Right forelimb (tissue), 1 donor: ENCODE results near the gene TSC22D1.

ENCODE experiments used
- DNase-seq: peaks from one replicate; pipeline ENCODE4 v3.0.0-alpha.2; 2018

The TSC22D1 gene

DNA sequence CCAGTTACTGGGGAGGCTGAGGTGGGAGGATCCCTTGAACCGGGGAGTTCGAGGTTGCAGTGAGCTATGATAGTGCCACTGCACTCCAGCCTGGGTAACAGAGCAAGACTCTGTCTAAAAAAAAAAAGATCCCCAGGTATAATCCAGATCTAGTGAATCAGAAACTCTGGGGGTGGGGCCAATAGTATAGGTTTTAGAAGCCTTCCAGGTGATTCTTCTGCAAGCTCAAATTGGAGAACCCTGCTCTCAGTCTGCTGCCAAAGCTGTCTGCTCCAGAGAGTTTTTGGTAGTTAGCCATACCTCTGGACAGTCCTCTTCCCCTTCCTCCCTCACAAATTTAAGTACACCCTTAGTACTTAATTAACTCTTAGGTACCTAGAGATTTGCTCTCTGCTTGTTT lies 174.6 kb downstream of the TSC22D1 start:
- no peak for DNase-seq

DNA sequence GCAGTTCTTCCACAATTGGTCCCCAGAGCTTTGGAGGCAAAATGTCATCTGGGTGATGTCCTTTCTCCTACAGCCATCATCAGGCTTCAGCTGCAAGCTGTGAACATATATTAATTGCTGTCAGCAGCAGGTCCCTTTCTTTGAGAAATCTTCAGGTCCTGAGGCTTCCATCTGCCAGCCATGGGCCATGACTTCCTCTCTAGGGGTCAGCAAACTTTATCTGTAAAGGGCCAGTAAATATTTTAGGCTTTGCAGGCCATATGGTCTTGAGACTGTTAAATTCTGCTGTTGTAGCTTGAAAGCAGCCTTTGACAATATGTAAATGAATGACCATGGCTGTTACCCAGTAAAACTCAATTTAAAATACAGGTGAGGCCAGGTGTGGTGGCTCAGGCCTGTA lies 175.4 kb downstream of the TSC22D1 start:
- no peak for DNase-seq

DNA sequence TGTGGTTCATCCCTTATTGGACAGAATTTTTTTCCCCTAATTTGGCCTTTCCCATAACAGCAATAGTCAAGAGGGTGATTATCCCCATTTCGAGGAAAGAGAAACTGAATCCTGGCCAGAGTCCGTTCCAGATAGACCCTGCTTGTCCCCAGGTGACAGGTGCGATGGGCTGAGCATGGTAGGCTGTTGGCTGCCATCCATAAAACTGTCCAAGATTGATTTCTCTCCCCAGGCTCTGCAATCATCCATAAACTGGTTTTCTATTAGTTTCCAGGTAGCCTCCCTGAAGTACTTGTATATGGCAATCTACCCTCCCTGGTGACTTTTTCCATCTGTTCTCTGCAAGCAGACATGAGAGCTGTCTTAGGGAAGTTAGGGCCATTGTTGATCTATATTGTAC lies 177.1 kb downstream of the TSC22D1 start:
- DNase-seq, result no peak

DNA sequence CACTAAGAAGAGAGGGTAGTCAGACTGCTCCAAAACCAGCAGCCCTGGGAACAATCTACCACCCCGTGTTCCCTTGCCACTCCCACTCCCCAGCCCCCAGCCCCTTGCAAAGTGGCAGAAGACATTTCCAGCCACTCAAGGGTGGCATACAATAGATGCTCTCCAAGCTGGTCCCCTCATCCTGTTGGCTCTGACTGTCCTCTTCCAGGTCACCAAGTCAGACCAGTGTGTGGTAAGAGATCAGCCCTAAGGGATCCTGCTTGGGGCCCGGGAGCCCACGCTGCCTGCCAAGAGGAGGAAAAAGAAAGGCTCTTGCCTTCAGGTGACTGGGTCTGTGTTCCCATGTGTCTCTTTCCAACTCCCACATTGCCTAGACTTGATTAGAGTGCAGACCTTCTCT lies 177.5 kb downstream of the TSC22D1 start:
- no peak for DNase-seq

DNA sequence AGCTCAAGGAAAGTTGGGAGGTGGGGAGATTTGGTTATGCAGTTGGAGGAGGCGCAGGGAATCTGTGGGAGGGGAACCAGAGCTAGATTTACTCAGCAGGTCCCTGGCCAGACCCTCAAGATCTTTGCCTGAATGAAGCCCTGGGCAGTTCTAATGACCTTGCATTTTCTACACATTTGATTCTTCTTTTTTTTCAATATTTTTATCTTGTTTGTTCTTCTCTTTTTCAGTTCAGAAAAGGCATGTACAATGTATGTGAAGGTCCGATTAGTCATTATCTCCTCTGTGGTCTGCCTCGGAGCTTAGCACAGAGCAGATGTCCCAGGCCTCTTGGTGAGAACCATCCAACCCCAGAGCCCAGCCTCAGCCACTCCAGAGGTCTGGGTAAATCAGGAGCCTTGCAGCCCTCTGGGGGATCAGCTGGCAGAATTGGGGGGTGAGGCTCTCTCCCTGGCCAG lies 178.3 kb downstream of the TSC22D1 start:
- DNase-seq, result no peak

DNA sequence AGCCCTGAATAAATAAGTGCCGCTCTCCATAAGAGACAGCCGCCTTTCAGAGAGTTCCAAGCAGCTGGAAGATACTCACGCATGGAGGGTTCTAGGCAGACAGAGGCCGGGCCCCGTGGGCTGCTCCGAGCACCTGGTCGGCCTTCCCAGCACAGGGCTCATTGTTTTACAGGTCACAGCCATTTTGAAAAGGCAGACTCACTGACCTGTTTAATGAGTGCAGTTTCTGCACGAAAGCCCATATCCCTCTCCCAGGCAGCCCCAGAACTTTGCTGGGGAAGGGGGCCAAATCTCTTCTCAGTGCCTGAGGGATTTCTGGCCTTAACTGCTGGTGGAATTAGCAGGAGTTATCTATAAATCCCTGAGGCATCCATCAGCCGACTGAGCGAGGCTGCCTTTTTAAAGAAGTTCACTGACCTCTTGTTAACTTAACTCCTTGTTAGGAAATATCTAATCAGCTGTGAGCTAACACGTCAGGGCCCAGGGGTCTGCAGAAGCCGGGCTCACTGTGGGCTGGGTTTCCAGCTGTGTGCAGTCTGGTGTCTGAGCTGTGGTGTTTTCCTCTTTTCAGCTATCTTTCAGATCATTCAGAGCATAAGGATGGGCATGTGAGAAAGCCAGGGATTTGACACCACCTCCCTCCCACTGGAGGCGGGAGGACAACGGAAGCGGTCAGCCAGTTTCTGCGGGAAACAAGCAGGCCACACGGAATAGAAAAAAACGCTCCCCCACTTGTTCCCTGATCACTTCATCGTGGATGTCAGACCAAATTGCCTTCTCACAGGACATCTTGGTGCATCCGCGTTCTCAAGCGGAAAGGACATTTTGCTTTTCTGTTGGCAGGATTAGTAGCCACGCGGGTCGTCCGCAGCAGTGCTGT lies 179.2 kb downstream of the TSC22D1 start:
- DNase-seq, result no peak

DNA sequence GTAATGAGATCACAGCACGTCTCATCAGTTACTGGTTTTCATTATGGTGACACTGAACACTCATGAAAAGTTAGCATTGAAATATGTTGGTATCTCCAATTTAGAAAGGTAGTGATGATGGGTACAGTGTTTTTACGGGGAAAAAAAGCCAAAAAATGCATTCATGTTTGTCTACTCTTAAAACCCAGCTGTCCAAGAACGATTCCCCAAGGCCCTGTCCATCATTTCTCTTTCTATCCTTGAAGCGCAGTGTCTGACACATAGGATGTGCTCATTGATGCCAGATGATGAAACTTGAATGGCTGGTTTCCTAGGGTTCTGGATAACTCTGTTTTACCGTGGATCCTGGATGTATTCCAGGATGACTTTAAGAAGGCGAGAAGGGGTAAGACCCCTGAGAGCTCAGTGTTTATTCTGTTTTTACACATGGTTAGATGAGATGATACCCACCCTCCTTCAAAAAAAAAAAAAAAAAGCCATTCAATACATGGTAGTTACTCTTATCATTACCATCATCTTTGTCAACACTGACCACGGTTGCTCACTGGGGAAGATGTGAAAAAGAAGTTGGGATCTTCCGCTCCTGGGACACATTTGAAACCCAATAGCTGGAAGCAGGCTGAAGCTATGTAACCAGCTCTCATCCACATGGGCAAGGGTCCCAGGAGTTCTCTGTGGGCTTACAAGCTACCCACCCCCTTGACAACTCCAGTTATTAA lies 180.0 kb downstream of the TSC22D1 start:
- no peak for DNase-seq

DNA sequence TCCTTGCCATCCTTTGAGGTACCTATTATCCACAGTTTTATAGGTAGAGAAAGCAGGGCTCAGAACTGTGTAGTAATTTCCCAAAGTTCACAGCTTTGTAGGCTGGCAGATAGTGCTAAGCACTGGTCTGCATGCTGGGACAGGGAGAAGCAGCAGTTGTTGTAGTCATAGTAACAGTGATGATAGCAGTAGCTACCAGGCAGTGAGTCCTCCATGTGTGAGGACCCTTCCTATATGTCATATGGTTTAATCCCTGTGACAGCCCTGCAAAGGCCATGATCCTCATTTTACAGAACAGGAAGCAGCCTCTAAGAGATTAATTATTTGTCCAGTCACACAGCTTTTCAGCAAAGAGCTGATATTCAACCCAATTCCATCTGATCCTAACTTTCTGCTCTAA lies 181.5 kb downstream of the TSC22D1 start:
- no peak for DNase-seq

DNA sequence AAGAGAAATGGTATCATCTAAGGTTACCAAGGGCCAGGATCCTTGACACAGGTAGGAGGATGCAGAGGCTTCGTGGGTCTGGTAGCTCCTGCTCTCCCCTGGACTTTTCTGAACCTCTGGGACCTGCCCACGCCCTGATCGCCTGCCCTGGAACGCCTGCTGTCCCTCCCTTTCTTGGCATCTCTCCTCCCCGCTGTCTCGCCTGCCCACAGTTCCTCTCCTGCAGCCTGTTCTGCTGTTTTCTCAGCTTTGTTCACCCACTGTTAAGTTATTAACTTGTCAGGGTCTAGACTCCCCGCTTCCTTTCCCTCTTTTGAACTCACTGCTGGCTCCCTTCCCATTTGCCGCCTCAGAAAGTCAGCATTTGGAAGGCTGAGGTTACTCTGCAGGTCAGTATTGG lies 182.7 kb downstream of the TSC22D1 start:
- DNase-seq, result no peak

DNA sequence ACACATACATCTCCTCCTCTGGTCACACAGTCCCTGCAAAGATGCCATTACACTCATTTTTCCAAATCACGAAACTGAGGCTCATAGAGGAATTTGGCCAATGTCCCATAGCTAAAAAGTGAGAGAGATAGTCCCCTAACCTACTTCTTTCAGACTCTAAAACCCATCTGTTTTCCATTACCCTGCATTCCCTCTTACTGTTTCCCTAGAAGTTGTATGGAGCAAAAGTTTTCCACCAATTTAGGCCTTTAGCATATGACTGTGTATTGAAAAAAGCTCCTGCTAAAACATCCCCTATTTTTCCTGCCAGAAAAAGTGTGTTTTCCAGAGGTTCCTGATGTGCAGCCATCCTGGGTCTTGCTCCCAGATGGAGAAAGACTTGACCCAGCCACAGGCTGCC lies 186.3 kb downstream of the TSC22D1 start:
- DNase-seq, result no peak

DNA sequence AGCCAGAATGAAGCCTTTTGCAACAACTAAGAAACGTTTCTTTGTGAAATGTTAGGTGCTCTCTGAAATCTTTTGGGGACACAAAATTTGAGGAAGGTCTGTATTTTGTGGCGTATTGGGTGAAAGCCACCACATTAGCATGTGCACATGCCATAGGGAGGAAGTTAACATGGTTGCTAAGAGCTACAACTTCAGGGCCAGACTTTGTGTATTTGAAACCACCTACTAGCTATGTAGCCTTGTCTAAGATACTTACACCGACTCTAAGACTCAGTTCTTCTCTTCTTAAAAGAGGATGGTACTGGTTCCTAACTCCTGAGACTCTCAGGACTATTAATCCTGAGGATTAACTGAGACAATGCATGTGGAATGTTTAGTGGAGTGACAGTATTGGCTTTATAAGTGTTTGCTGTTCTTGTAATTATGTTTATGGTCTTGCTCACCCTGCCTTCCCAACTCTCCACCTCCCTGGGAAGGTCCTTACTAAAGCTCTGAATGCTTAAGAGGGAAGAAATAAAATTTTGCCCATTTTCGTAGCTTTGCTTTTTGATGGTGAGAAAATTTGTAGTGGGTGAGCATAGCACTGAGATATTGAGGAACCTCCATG lies 187.0 kb downstream of the TSC22D1 start:
- DNase-seq, result no peak

DNA sequence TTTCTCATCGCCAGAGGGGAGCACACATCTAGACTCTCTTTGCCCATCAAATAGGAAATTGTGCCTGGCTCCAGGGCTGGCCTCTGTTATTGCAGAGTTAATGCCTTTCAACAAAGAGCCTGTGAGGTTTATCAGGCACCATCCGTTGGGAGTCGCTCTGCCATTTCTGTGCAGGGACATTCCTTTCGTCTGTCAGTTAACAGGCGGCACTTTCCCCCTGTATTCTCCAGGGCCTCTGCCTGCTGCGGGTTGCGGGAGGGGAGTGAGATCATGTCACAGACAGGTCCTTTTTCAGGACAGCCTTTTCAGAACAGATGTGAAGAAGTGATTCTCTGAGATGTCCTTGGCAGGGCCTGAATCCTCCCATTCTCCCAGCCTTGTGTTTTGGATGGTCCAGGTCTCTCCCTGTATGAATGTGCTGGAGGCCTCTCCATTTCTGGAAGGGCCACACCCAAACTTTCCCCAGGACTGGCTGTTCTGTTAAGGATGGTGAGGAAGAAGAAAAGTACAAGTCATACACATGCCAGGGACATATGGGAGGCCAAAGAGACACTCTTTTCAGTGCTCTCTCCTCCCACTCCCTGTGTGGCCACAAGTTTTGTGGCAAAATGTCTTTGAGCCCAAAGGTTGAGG lies 187.6 kb downstream of the TSC22D1 start:
- no peak for DNase-seq

DNA sequence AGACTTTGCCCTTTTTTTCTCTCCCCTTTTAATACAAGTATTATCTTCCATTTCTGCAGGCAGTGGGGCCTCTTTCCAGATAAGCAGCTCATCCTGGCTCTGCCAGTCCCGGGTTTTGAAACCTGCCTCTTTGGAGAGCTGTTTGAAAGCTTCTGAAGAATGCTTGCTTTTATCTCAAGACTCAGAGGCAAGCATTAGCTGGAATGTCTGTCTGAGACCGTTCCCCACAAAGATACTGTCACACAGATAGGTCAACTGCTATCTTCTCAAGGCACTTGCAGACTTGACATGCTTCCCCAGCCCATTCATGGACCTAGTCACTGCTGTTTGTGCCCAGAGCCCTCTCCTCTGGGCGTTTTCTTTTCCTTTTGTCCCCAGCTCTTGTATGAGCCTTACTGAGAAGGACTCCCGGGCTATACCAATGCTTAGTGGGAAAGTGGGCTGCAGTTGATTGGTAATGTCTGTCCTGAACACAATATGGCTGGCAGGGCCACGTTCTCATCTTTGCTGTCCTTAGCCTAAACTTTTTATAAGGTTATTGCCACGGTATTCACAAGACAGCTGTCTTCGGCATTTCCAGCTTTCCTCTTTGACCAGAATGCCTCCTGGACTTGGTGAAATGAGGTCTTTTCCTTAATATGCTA lies 189.1 kb downstream of the TSC22D1 start:
- DNase-seq, result no peak

DNA sequence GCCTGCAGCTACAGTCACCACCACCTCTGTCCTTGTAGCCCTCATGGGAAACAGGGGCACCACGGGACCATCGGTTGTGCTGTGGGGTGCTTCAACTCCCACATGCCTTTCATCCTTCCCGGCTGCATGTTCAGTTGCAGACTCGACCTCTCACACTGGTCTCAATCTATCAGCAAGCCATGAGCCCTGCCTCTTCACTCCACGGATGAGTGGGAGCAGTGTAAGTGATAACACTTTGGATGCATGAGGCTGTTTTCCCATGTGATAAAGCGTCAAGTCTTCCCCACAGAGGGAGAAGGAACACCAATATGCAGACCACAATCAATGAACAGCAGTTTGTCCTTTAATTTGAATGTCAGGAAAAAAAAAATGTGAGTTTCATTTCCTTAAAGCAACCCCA lies 190.3 kb downstream of the TSC22D1 start:
- no peak for DNase-seq

DNA sequence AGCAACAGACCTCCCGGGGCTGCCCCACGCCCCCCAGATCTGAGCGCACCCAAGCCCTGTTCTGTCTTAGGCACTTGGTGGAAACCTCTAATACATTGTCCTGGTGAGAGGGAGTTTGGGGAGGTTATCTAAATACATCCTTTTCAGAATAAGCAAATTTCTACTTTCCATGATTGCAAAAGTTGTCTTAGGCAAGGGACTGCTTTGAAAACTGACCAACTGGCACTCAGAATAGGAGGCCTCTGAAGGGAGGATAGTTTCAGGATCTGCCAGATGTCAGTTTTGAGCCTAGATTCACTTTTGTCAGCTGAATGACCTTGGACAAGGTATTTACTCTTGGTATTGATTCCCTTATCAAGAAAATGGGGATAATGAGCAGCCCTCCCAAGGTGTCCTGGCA lies 190.7 kb downstream of the TSC22D1 start:
- DNase-seq, result no peak

DNA sequence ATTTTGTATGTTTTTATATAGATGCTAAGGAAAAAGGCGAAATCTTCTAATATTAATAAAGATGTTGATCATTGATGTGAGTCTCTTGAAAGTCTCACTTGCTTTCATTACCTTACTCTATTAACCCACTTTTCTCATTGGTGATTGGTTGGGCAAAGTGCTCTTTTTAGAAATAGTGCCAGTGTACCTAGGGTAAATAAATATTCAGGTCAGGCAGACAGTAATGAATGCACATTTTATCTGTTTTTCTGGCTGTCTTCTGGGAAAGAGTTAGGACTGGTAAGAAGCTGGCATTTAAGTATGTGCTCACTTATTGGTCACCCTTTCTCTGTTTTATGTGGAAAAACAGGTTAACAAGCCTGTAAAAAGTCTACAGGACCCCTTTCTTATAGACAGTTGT lies 191.4 kb downstream of the TSC22D1 start:
- DNase-seq, result no peak

DNA sequence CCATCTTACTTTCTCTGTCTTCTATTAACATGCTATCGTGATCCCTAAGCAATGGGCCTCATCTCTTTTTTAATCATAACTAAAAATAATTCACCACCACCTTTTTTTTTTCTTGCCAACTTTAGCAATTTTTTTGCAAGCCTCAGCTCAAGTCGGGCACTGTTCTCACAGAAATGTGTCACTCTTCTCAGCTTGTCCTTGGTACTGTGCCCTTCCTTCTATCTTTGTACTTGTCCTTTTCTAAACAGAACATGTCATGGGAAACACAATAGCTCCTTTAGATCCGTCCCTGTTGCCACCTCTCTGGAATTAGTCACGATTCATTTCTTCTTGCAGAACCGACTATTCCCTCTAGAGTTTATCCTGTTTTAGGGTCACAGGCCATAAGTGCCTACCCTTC lies 192.2 kb downstream of the TSC22D1 start:
- no peak for DNase-seq

DNA sequence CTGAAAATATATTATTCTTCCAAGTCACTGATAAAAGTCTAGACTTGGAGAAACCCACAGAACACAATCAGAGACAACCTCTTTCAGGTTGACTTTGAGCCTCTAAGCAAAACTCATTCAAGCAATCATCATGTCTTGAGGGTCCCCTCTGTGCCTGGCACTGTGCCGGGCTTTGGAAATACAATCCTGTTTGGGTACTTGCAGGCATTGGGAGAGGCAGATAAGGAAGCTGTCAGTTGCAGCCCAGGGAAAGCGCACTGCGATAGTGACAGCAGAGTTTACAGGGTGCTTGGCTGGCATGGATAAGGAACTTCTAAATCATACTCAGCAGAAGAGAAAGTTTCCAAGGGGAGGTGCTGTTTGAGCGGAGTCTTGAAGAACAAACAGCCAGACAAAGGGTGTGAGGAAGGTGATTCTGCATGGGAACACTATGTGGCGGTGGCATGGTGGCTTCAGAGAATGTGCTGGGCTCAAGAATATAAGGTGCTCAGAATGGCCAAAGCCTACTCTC lies 193.4 kb downstream of the TSC22D1 start:
- DNase-seq, result no peak
